Measurements from ENCODE around the gene FARP1.

Gene FARP1

DNA sequence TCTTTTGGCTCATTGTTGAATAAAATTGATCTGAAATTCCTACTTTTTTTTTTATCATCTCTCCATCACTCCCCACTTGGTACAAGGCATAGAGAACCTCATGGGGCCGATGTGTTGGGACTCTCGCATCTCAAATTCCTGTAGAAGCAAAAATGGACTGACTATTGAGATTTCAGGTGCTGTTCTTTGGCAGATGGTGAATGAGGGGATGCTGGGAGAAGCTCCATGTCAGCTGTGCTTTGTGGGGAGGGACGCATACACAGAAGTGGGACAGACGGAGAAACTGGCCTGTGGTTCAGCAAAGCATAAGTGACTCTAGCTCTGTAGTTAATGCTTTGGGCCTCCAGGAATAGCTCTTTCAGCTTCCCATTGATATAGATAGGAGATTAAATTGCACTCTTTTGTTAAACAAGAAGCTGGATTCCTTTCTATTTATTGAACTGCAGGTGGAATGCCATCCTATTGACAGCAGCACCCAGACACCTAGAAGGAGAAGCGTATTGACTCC is 228.7 kb downstream of the FARP1 start:
- no peak for DNase-seq

- DNase-seq = no peak
Measured at GRCh38 chr13:98372876-98373275, 230.0 kb downstream of the FARP1 start.

DNA sequence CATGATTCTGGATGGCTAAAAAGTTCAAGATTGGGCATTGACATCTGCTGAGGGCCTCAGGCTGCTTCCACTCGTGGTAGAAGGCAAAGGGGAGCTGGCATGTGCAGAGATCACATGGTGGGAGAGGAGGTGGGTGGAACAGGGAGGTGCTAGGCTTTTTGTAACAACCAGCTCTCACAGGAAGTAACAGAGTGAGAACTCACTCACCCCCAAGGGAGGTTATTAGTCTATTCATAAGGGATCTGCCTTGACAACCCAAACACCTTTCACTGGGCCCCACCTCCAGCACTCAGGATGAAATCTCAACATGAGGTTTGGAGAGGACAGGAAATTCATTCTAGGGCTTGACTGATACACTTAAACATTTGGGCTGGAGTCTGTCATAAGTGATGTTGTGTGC is 231.9 kb downstream of the FARP1 start:
- no peak for DNase-seq

GRCh38 chr13:98377635-98378378 is 234.9 kb downstream of the FARP1 start:
- no peak for DNase-seq

- DNase-seq = no peak
Measured at GRCh38 chr13:98384739-98385138, 241.8 kb downstream of the FARP1 start.

DNA sequence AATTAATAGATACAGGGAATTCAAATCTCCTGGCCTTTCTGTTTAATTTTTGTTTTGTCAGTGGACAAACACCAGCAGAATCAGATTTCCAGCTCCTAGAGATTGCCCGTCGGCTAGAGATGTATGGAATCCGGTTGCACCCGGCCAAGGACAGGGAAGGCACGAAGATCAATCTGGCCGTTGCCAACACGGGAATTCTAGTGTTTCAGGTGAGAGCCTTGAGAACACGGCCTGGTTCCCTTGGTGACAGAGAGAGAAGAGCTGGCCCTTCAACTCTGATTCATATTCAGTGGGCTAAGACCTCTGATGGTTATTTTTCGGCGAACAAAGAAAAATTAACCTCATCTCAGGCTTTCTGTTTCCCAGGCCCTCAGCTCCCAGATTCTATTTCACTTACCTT is 242.7 kb downstream of the FARP1 start:
- DNase-seq = no peak

- no peak for DNase-seq
Measured at GRCh38 chr13:98386637-98387036, 243.7 kb downstream of the FARP1 start.

- DNase-seq = no peak
Measured at GRCh38 chr13:98389319-98389718, 246.4 kb downstream of the FARP1 start.

GRCh38 chr13:98390086-98390715 is 247.3 kb downstream of the FARP1 start:
- DNase-seq = no peak

GRCh38 chr13:98393873-98394272 is 251.0 kb downstream of the FARP1 start:
- DNase-seq = no peak

GRCh38 chr13:98394820-98395510 is 252.1 kb downstream of the FARP1 start:
- DNase-seq = no peak

GRCh38 chr13:98396071-98396710 is 253.3 kb downstream of the FARP1 start:
- no peak for DNase-seq

GRCh38 chr13:98397221-98397620 is 254.3 kb downstream of the FARP1 start:
- DNase-seq = no peak

- DNase-seq = no peak
Measured at GRCh38 chr13:98397861-98398260, 255.0 kb downstream of the FARP1 start.

DNA sequence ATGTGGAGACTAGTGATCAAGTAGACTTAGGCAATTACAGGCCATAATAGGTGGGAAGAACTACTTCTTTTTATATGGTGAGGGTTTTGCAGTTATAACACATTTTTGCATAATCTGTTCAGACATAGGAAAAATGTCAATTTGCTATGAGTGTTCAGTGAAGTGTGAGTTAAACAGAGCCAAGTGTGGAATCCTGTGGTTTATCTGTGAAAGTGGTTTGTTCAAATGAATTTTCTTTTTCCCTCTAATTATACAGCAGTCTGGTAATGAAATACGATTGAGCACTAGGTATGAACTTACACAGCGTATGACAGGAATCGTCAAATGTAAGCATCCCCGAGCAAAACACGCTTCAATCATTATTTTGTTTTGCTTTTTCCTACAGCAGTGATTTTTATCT is 255.7 kb downstream of the FARP1 start:
- no peak for DNase-seq

GRCh38 chr13:98399756-98400155 is 256.9 kb downstream of the FARP1 start:
- DNase-seq = no peak

DNA sequence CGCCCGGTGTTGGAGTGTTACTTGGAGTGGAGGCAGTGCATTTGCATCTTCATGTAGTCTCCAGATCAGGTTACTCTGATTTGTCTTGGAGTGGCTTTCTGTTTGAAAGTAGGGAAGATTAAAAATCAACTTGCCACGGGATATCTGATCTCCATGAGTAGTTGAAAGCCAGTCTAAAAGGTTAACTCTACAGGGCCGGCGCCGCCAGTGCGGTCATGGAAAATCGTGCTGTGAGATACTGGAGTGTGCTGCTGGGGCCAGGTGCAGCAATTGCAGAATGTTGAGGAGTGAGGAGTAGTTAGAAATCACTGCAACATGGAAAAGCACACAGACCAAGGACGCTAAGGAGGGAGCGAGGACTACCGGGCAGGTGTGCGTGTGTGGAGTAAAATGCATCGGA is 259.0 kb downstream of the FARP1 start:
- DNase-seq = no peak

DNA sequence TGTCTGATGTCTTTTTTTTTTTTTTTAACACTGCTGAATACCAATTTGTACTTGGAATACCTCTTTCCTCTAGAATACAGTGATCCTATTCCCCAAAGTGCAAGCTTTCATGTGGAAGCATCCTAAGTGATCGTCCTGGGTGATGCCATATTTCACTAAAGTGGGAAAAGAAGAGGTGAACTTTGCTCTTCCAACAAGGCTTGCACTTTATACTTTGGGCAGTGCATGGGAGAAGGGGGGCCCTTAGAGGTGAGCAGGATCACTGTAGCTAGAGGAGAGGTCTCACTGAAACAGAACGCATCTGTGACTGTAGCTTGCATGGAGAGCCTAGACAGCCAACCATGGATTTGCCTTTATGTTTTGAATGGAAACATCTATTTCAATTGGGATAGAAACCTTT is 260.2 kb downstream of the FARP1 start:
- DNase-seq = no peak

GRCh38 chr13:98405107-98405571 is 262.2 kb downstream of the FARP1 start:
- peak; percentile 58 for DNase-seq

- peak; percentile 60 for DNase-seq
Measured at GRCh38 chr13:98405690-98406344, 262.9 kb downstream of the FARP1 start.

DNA sequence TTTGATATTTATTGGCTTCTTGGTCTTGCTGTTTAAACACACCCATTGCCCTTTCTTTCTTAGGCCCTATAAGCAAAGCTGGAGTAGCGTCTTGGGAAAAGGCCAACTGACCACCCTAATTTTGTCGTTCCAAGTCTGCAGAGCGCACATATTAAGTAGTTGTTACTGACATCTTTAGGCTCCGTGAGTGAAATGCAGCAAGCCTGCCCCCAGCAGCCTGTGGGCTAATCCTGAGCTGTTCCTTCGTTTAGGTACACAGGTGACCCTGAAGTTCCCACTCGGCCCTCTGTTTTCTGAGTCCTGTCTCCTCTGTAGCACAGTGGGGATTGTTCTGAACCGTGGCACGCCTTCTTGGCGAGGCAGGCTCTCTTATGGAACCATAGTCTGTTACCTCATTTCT is 263.5 kb downstream of the FARP1 start:
- DNase-seq = peak; percentile 55

GRCh38 chr13:98406971-98407370 is 264.1 kb downstream of the FARP1 start:
- DNase-seq = peak; percentile 79

DNA sequence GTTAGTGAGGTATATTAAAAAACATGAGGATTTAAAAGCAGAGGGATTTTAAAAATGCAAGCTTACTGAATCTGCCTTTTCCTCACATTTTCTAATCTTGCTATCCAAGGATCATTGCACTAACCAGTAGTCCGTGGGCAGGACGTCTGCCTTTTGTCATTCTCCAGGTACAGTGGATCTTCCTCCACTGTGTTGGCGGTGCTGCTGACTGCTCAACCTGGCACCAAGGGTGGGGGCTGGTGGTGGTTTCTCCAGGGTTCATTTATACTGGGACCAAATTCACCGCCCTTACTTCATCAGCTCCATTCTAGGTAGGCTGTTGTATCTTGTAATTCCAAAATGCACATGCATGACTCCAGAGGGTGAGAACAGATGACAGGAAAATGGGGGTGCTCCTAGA is 264.7 kb downstream of the FARP1 start:
- DNase-seq = no peak

Measured in DMS53 (cell line).